GM23248 (cell line): ENCODE results near the gene AEBP1.

Experiments used
- EZH2 ChIP-seq: fragments of 200-600 bp; sonication (generic); IDR thresholded peaks from 2 replicates; pipeline ENCODE4 v1.6.1; 2018; ENCODE audit warnings: antibody characterized with exemption, mild to moderate bottlenecking; ENCODE audit not compliant: insufficient read depth, poor library complexity, severe bottlenecking
- EZH2phosphoT487 ChIP-seq: fragments of 200-600 bp; sonication (generic); IDR thresholded peaks from 2 replicates; pipeline ENCODE4 v1.6.1; 2018; ENCODE audit warnings: antibody characterized with exemption, moderate library complexity, mild to moderate bottlenecking, low read depth; ENCODE audit not compliant: insufficient read depth

DNA sequence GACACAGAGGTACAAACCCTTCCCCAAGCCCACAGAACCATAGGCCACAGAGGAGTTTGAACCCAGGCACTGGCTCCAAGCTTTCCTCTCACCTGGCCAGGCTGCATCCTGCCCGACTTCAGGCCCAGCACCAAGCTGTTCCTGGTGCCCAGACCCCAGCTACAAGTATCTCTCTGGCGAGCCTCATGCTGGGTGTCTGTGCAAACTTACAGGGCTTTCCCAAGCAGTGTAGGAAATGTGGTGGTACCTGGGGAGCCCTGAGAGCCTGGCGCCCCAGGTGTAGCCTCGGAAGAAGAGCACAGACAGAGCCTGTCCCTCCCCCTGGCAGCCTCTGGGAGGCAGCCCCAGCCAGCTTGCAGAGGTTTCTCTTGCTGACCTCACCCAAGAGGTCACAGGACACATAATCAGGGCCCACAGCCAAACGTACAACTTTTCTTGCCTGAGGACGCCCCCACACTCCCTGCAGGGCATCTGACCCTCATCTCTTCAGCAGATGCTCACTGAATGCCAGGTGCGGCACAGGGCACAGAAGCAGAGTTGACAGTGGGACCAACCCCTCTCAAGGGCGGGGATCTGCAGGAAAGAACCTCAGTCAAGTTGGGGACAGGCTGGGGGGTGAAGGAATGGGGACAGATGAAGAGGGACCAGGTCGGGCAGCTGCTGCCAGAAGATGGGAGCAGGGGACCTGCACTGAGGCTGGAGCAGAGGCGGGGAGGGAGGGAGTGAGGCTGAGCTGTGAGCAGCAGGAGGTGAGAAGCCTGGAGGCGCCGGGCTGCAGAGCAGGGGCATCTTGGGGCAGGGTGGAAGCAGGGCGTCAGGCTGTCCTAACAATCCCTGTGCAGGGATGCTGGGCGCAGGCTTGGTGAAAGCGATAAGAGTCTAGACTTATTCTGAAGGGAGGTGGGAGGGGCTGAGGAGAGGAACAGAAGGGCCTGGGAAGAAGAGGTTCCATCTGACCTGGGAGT is 53.3 kb downstream of the AEBP1 start:
- TF ChIP-seq EZH2 (no peak), EZH2phosphoT487 (no peak)
